Activated CD8-positive, alpha-beta memory T cell treated with anti-CD3 and anti-CD28 coated beads for 1 hour (primary cell): Measurements from ENCODE around the gene AGPAT1.
A peak's percentile ranks its signal among the peaks of the same experiment; 100 is the strongest.
"Not testable (repeated sequence)": the region's sequence is repeated elsewhere in the genome, so short reads cannot be mapped to it uniquely, and the experiment has no call there.

Experiments
- DNase-seq, 2 donors: peaks; one replicate each; pipeline ENCODE4 v3.0.0-alpha.2; 2020; ENCODE audit warnings: low read depth in 1 of 2; ENCODE audit errors: extremely low read depth in 1 of 2

The AGPAT1 gene

GRCh38 chr6:32200711-32201475 is 25.0 kb upstream of the AGPAT1 start:
- DNase-seq, result no peak

- DNase-seq, result no peak
These were observed 23.0 kb upstream of the AGPAT1 start for GRCh38 chr6:32198866-32199265.

- no peak for DNase-seq
These were observed 22.4 kb upstream of the AGPAT1 start for GRCh38 chr6:32198345-32198696.

- DNase-seq, result no peak
These were observed 21.1 kb upstream of the AGPAT1 start for GRCh38 chr6:32196682-32197616.

GRCh38 chr6:32195902-32196681 is 20.2 kb upstream of the AGPAT1 start:
- peak in 1 of 2 donors; percentile 48 for DNase-seq

GRCh38 chr6:32195652-32195901 is 19.7 kb upstream of the AGPAT1 start:
- peak; percentile 99 to 100 for DNase-seq

- DNase-seq, result no peak
These were observed 19.2 kb upstream of the AGPAT1 start for GRCh38 chr6:32194825-32195651.

GRCh38 chr6:32194388-32194787 is 18.5 kb upstream of the AGPAT1 start:
- no peak for DNase-seq

- not testable (repeated sequence) for DNase-seq
These were observed 17.2 kb upstream of the AGPAT1 start for GRCh38 chr6:32193096-32193495.

GRCh38 chr6:32192608-32193039 is 16.7 kb upstream of the AGPAT1 start, which contains the start of gene GPSM3:
Gene GPSM3, minus strand, starts transcription at chr6:32192643. Its CDS starts 130 bp downstream, at chr6:32192513.
- DNase-seq, result peak in 1 of 2 donors; percentile 42

GRCh38 chr6:32191696-32192607 is 16.1 kb upstream of the AGPAT1 start:
- no peak for DNase-seq

GRCh38 chr6:32190911-32191677 is 15.2 kb upstream of the AGPAT1 start:
- DNase-seq, result no peak

- DNase-seq, result peak; percentile 57 to 72
These were observed 14.4 kb upstream of the AGPAT1 start, which contains the start of gene PBX2 for GRCh38 chr6:32190054-32190851. Gene PBX2, minus strand, starts transcription at chr6:32190202. Its CDS starts 287 bp downstream, at chr6:32189915.

- DNase-seq, result no peak
These were observed 13.8 kb upstream of the AGPAT1 start for GRCh38 chr6:32189742-32190053.

- DNase-seq, result no peak
These were observed 13.3 kb upstream of the AGPAT1 start for GRCh38 chr6:32189069-32189741.

- DNase-seq, result no peak
These were observed 12.6 kb upstream of the AGPAT1 start for GRCh38 chr6:32188381-32189068.
